G401.6 (cell line): ENCODE measurements around the gene GPX8.

ENCODE experiments used
- FAIRE-seq: peaks from 2 replicates; lab custom pipeline; 2012; peaks lifted over from hg19 to GRCh38; lab: Jason Lieb, UNC

Gene GPX8

GRCh38 chr5:55172937-55173686, 13.1 kb downstream of the GPX8 start, which contains the start of gene CDC20B:
TSS of gene CDC20B (minus strand) at chr5:55173177. CDS start at chr5:55173000, 177 bp downstream.
- FAIRE-seq: no peak

GRCh38 chr5:55173687-55174230, 13.8 kb downstream of the GPX8 start:
- FAIRE-seq: no peak

- no peak for FAIRE-seq
Observed at GRCh38 chr5:55175781-55176175, 15.8 kb downstream of the GPX8 start.

DNA sequence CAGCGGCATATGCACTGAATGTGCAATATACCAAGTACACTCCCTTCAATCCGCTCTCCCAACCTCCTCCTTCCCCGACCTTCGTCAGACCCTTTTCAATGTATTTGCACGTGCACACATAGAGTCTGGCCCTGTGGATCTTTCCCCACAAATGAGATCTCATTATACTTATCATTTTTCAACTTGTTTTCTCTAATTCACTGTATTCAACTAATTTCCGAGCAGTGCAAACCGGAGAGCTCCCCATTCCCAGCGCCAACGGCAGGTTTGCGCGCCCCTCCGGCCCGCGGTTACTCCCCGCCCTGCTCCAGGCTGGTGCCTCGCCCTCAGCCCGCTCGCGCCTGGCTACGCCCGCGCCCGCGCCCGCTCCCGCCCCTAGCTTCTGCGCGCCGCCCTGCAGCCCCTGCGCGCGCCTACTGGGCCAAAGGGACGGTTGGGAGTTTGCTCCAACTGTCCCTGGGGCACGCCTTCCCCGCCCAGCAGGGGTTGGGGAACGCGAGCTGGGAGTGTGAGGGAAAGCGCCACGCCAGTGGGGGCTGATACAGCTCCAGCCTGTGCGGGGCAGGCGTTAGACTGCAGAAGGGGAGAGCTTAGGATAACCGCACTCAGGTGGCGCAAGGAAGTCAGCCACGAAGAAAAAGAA, 16.3 kb downstream of the GPX8 start:
- no peak for FAIRE-seq

GRCh38 chr5:55177078-55177477, 17.1 kb downstream of the GPX8 start:
- FAIRE-seq: no peak

DNA sequence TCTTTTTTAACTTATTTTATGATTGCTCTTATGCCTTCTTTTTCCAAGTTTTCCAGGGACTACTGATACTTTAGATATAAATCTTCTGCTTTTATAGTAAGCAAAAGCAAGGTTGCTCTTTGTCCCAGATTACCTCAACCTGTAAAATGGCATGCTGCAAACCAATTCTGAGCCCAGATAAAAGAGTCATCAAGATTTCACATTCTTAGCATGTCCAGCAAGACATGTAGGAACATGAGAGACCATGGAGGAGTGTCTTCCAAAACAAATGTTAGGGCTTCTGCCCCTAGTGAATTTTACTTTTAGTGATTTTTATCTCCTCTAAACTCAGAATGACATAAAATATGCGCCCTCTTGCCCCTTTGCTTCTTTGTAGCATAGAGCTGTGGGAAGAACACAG, 20.0 kb downstream of the GPX8 start:
- no peak for FAIRE-seq

- peak; percentile 77 for FAIRE-seq
Observed at GRCh38 chr5:55187370-55187769, 27.4 kb downstream of the GPX8 start.

GRCh38 chr5:55188656-55189540, 28.9 kb downstream of the GPX8 start:
- FAIRE-seq: peak; percentile 11

- FAIRE-seq: no peak
Observed at GRCh38 chr5:55191165-55191564, 31.2 kb downstream of the GPX8 start.

- no peak for FAIRE-seq
Observed at GRCh38 chr5:55205001-55205400, 45.0 kb downstream of the GPX8 start.

DNA sequence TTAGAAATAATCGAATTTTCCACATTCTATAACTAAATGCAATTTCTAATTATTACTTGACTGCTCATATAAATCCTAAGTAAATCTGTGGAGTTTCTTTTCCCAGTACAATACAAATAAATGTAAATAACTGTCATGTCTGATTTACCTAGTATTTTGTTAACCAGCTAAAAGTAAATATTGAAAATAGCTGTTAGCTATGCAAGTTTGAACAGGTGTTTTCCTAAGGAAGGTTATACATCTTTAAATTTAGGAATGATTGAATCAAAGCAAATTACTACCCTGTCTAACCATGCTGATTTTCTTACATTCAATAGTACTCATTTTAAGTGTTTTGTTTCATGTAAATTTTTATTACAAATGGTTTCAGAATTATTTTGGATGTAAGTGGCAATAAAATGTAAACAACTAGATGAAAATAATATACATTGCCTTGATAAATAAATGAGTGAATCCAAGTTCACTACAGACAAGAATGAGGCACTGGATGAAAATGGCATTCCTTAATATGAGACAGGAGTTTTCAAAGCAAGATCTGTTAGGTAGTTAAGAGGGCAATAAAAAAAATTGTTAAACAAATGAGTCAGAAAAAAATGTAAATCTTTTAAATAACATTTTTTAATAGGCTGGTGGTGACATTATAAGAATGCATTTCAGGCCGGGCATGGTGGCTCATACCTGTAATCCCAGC, 51.4 kb downstream of the GPX8 start:
- no peak for FAIRE-seq
